Hepatocyte (in vitro differentiated cells): ENCODE data around the gene UROC1.

ENCODE experiments used
- EZH2 ChIP-seq: fragments of 200-600 bp; sonication (generic); IDR thresholded peaks from 2 replicates; pipeline ENCODE4 v1.6.1; 2016; ENCODE audit warnings: antibody characterized with exemption, mild to moderate bottlenecking, borderline replicate concordance
- EZH2phosphoT487 ChIP-seq: fragments of 200-600 bp; sonication (generic); IDR thresholded peaks from one replicate; pipeline ENCODE4 v1.6.1; 2018; ENCODE audit warnings: antibody characterized with exemption, mild to moderate bottlenecking, low read depth, moderate library complexity; ENCODE audit not compliant: unreplicated experiment, severe bottlenecking
- TF ChIP-seq, protein P1 (sequence below): fragments of 200-600 bp; sonication (generic); IDR thresholded peaks from 2 replicates; pipeline ENCODE4 v1.5.1; 2016; ENCODE audit warnings: antibody characterized with exemption, mild to moderate bottlenecking; ENCODE audit not compliant: poor library complexity

DNA sequence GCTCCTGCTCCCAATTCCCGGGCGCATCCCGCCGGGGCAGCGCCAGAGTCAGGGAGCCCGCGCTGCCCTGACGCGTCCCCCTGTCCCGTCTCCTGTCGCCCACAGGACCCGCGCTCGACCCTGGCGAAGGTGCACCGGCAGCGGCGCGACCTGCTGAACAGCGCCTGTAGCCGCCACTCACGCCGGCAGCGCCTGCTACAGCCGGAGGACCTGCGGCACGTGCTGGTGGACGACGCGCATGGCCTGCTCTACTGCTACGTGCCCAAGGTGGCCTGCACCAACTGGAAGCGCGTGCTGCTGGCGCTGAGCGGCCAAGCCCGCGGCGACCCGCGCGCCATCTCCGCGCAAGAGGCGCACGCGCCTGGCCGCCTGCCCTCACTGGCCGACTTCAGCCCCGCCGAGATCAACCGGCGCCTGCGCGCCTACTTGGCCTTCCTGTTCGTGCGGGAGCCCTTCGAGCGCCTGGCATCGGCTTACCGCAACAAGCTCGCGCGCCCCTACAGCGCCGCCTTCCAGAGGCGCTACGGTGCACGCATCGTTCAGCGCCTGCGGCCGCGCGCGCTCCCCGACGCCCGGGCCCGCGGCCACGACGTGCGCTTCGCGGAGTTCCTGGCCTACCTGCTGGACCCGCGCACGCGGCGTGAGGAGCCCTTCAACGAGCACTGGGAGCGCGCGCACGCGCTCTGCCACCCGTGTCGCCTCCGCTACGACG, 24.2 kb upstream of the UROC1 start:
- TF ChIP-seq, protein P1, sequence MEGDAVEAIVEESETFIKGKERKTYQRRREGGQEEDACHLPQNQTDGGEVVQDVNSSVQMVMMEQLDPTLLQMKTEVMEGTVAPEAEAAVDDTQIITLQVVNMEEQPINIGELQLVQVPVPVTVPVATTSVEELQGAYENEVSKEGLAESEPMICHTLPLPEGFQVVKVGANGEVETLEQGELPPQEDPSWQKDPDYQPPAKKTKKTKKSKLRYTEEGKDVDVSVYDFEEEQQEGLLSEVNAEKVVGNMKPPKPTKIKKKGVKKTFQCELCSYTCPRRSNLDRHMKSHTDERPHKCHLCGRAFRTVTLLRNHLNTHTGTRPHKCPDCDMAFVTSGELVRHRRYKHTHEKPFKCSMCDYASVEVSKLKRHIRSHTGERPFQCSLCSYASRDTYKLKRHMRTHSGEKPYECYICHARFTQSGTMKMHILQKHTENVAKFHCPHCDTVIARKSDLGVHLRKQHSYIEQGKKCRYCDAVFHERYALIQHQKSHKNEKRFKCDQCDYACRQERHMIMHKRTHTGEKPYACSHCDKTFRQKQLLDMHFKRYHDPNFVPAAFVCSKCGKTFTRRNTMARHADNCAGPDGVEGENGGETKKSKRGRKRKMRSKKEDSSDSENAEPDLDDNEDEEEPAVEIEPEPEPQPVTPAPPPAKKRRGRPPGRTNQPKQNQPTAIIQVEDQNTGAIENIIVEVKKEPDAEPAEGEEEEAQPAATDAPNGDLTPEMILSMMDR, result no peak
- TF ChIP-seq EZH2phosphoT487 (no peak), EZH2 (no peak)
